Liver (tissue), 9 donors: ENCODE results near the gene IL24. TPM values are rescaled to one million over a fixed set of nuclear protein-coding genes. Genes with fewer than 3 reads are reported as not detected.

Source experiments
- DNase-seq: peaks from one replicate; pipeline ENCODE4 v3.0.0-alpha.2; 2017; ENCODE audit warnings: low spot score
- H3K27ac ChIP-seq, 2 donors: one replicate each; pipeline ENCODE4 v1.7.0; 2013; ENCODE audit warnings: inconsistent platforms in 2 of 2, low read length in 2 of 2, control low read depth in 1 of 2, low read depth in 1 of 2, mild to moderate bottlenecking in 1 of 2
- H3K27me3 ChIP-seq, 4 donors: one replicate each; pipeline versions ENCODE4 v1.6.1 to v1.7.0; 2013; ENCODE audit warnings: low read length in 3 of 4, inconsistent platforms in 1 of 4, mild to moderate bottlenecking in 1 of 4, moderate library complexity in 1 of 4; ENCODE audit not compliant: control insufficient read depth in 4 of 4, insufficient read depth in 4 of 4
- H3K36me3 ChIP-seq, 4 donors: one replicate each; pipeline versions ENCODE4 v1.6.1 to v1.7.0; 2013; ENCODE audit warnings: low read length in 3 of 4, mild to moderate bottlenecking in 3 of 4, low read depth in 1 of 4, moderate library complexity in 1 of 4; ENCODE audit not compliant: control insufficient read depth in 4 of 4, insufficient read depth in 3 of 4
- H3K4me1 ChIP-seq, 4 donors: one replicate each; pipeline versions ENCODE4 v1.6.1 to v1.7.0; 2013; ENCODE audit warnings: low read length in 3 of 4, mild to moderate bottlenecking in 3 of 4, moderate library complexity in 1 of 4; ENCODE audit not compliant: control insufficient read depth in 4 of 4, insufficient read depth in 4 of 4
- H3K4me3 ChIP-seq, 3 donors: one replicate each; pipeline versions ENCODE4 v1.6.1 to v1.7.0; 2013; ENCODE audit warnings: low read length in 3 of 3, control low read depth in 1 of 3, low read depth in 1 of 3, mild to moderate bottlenecking in 1 of 3
- H3K9ac ChIP-seq, 2 donors: one replicate each; pipeline ENCODE4 v1.7.0; 2013; ENCODE audit warnings: low read length in 2 of 2, mild to moderate bottlenecking in 2 of 2, moderate library complexity in 2 of 2, control low read depth in 1 of 2, low read depth in 1 of 2
- H3K9me3 ChIP-seq, 4 donors: one replicate each; pipeline versions ENCODE4 v1.6.1 to v1.7.0; 2013; ENCODE audit warnings: low read length in 3 of 4; ENCODE audit not compliant: control insufficient read depth in 4 of 4
- ATF3 ChIP-seq: IDR thresholded peaks from 2 replicates; pipeline ENCODE4 v1.6.1; 2016; ENCODE audit warnings: antibody characterized with exemption
- CTCF ChIP-seq: fragments of 150-350 bp; IDR thresholded peaks from 2 replicates; pipeline ENCODE4 v1.5.1; 2017; ENCODE audit warnings: improper control_type of control experiment, low read depth, low read length; ENCODE audit not compliant: missing input control
- EGR1 ChIP-seq, 2 donors: IDR thresholded peaks; 2 replicates each; pipeline ENCODE4 v1.6.1; 2016 to 2018; ENCODE audit warnings: antibody characterized with exemption in 2 of 2, low read depth in 2 of 2
- GABPA ChIP-seq, 2 donors: IDR thresholded peaks in 1 of 2; conservative IDR thresholded peaks in 1 of 2; 2 replicates each; pipeline ENCODE4 v1.6.1; 2016; ENCODE audit warnings: antibody characterized with exemption in 2 of 2, mild to moderate bottlenecking in 1 of 2, moderate library complexity in 1 of 2
- HNF4A ChIP-seq, 2 donors: conservative IDR thresholded peaks; 2 replicates each; pipeline ENCODE4 v1.6.1; 2016; ENCODE audit warnings: antibody characterized with exemption in 2 of 2, mild to moderate bottlenecking in 2 of 2
- HNF4G ChIP-seq: IDR thresholded peaks from 2 replicates; pipeline ENCODE4 v1.6.1; 2016; ENCODE audit warnings: antibody characterized with exemption
- MAX ChIP-seq: IDR thresholded peaks from 2 replicates; pipeline ENCODE4 v1.6.1; 2016; ENCODE audit warnings: antibody characterized with exemption
- NR2F2 ChIP-seq: IDR thresholded peaks from 2 replicates; pipeline ENCODE4 v1.6.1; 2016; ENCODE audit warnings: antibody characterized with exemption
- RAD21 ChIP-seq, 2 donors: IDR thresholded peaks; 2 replicates each; pipeline ENCODE4 v1.6.1; 2016; ENCODE audit warnings: antibody characterized with exemption in 2 of 2, mild to moderate bottlenecking in 2 of 2
- SP1 ChIP-seq: IDR thresholded peaks from 2 replicates; pipeline ENCODE4 v1.6.1; 2018; ENCODE audit warnings: antibody characterized with exemption, mild to moderate bottlenecking
- YY1 ChIP-seq: IDR thresholded peaks from 2 replicates; pipeline ENCODE4 v1.6.1; 2016; ENCODE audit warnings: antibody characterized with exemption, mild to moderate bottlenecking
- ZBTB33 ChIP-seq: IDR thresholded peaks from 2 replicates; pipeline ENCODE4 v1.6.1; 2016; ENCODE audit warnings: antibody characterized with exemption
- WGBS: extraction: QIAGEN DNeasy Blood & Tissue Kit; methylation state at CpG from one replicate; pipeline ENCODE4 v1.1.7; 2013; 5-methylcytosine and 5-hydroxymethylcytosine counted together
- polyA plus RNA-seq, 2 donors: library from polyadenylated mRNA; stranded (reverse) in 1 of 2; unstranded in 1 of 2; fragments of 200-250 nt in 1 of 2; fragments of >200 nt in 1 of 2; fragmentation: Nextera tagmentation in 1 of 2; extraction: Ambion mirVana in 1 of 2; gene quantifications; one replicate each; pipeline versions ENCODE4 v1.2.1 to v1.2.3, GENCODE V29; 2013 to 2015
- total RNA-seq, 2 donors: library from RNA; depleted of rRNA; stranded (reverse); fragments of >200 nt; gene quantifications; one replicate each; pipeline ENCODE4 v1.2.3, GENCODE V29; 2014
- TF ChIP-seq, protein P1 (sequence below): IDR thresholded peaks from 2 replicates; pipeline ENCODE4 v1.6.1; 2016; ENCODE audit warnings: antibody characterized with exemption, mild to moderate bottlenecking
- donor health status: healthy.
- donor health status: healthy.
- donor health status: healthy.
- donor health status: healthy.
- donor health status: healthy.

The IL24 gene
- total and polyA plus RNA-seq, 4 donors: 0.13 TPM; not detected in 3

- DNase-seq: no peak
- 74% methylated on average over 11 of the region's 11 CpGs for WGBS
- H3K27ac ChIP-seq: no peak overlapping the region
- no peaks in the 10 kb centered on the region for H3K9me3 ChIP-seq
- no peak overlapping the region for H3K9ac ChIP-seq
- H3K4me1 ChIP-seq: peaks cover 0 to 7% (median 1%) of the 10 kb centered on the region in 4 donors
- TF ChIP-seq ATF3 (no peak), RAD21 (IDR thresholded peaks at IDR 0.05) (peak in 1 of 2 donors; percentile 67), SP1 (no peak), NR2F2 (no peak), CTCF (peak; percentile 18)
- TF ChIP-seq, protein P1, sequence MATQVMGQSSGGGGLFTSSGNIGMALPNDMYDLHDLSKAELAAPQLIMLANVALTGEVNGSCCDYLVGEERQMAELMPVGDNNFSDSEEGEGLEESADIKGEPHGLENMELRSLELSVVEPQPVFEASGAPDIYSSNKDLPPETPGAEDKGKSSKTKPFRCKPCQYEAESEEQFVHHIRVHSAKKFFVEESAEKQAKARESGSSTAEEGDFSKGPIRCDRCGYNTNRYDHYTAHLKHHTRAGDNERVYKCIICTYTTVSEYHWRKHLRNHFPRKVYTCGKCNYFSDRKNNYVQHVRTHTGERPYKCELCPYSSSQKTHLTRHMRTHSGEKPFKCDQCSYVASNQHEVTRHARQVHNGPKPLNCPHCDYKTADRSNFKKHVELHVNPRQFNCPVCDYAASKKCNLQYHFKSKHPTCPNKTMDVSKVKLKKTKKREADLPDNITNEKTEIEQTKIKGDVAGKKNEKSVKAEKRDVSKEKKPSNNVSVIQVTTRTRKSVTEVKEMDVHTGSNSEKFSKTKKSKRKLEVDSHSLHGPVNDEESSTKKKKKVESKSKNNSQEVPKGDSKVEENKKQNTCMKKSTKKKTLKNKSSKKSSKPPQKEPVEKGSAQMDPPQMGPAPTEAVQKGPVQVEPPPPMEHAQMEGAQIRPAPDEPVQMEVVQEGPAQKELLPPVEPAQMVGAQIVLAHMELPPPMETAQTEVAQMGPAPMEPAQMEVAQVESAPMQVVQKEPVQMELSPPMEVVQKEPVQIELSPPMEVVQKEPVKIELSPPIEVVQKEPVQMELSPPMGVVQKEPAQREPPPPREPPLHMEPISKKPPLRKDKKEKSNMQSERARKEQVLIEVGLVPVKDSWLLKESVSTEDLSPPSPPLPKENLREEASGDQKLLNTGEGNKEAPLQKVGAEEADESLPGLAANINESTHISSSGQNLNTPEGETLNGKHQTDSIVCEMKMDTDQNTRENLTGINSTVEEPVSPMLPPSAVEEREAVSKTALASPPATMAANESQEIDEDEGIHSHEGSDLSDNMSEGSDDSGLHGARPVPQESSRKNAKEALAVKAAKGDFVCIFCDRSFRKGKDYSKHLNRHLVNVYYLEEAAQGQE: no peak
- no peaks in the 10 kb centered on the region for H3K27me3 ChIP-seq
- peaks cover 0 to 5% (median under 1%) of the 10 kb centered on the region in 4 donors for H3K36me3 ChIP-seq
- H3K4me3 ChIP-seq: no peak overlapping the region
Measured at GRCh38 chr1:206925106-206925736, 28.0 kb downstream of the IL24 start.

- TF ChIP-seq MAX (no peak), RAD21 (IDR thresholded peaks at IDR 0.05) (no peak), HNF4G (no peak), SP1 (no peak), GABPA (IDR thresholded peaks at IDR 0.05 in 1 of 2, conservative IDR thresholded peaks at IDR 0.05 in 1 of 2) (no peak)
- Histone ChIP-seq H3K4me1 (peaks cover 0 to 7% (median 1%) of the 10 kb centered on the region in 4 donors), H3K9me3 (no peaks in the 10 kb centered on the region), H3K27me3 (no peaks in the 10 kb centered on the region), H3K4me3 (no peak overlapping the region), H3K9ac (no peak overlapping the region), H3K36me3 (peaks cover 0 to 5% (median under 1%) of the 10 kb centered on the region in 4 donors), H3K27ac (no peak overlapping the region)
- DNase-seq: no peak
- 64% methylated on average over 2 of the region's 2 CpGs for WGBS
Measured at GRCh38 chr1:206926286-206926685, 29.0 kb downstream of the IL24 start.

- no peaks in the 10 kb centered on the region for H3K27me3 ChIP-seq
- no peak overlapping the region for H3K9ac ChIP-seq
- no peak overlapping the region for H3K27ac ChIP-seq
- peaks cover 0 to 2% (median 0%) of the 10 kb centered on the region in 4 donors for H3K4me1 ChIP-seq
- peaks cover 0 to 5% (median under 1%) of the 10 kb centered on the region in 4 donors for H3K36me3 ChIP-seq
- 90% methylated on average over 6 of the region's 6 CpGs for WGBS
- no peak overlapping the region for H3K4me3 ChIP-seq
- no peak for DNase-seq
- H3K9me3 ChIP-seq: no peaks in the 10 kb centered on the region
- no peak for TF ChIP-seq SP1
- no peak for TF ChIP-seq HNF4A (conservative IDR thresholded peaks at IDR 0.05)
- TF ChIP-seq ATF3: no peak
- TF ChIP-seq HNF4G: no peak
- no peak for TF ChIP-seq ZBTB33
- no peak for TF ChIP-seq YY1
- no peak for TF ChIP-seq RAD21 (IDR thresholded peaks at IDR 0.05)
- TF ChIP-seq EGR1 (IDR thresholded peaks at IDR 0.05; ENCODE audit: low read depth in 2 of 2): no peak
- TF ChIP-seq CTCF: no peak
- no peak for TF ChIP-seq NR2F2
Measured at GRCh38 chr1:206929524-206929923, 32.3 kb downstream of the IL24 start.
